GM12878 (cell line): ENCODE measurements around the gene SHLD1. TPM values are rescaled to one million over a fixed set of nuclear protein-coding genes. Genes with fewer than 3 reads are reported as not detected.

Source experiments
- ATAC-seq: fragments of 200-7000 bp; cut with Tn5 transposase; 3 replicates; pipeline ENCODE4 v1.9.1; 2020; ENCODE audit warnings: mild to moderate bottlenecking, moderate library complexity
- BruUV-seq: library from RNA; stranded (reverse); fragments of 400-500 nt; replicated peaks from 2 replicates; lab custom pipeline; 2021; lab: Mats Ljungman, UMichigan
- CTCF ChIA-PET: fragments of 300-600 bp; sonication (Branson Sonifier 250); formaldehyde crosslinking; extraction: SDS; loops from one replicate; lab custom pipeline; 2021; ENCODE audit warnings: inconsistent platforms; lab: Yijun Ruan, JAX
- POLR2A ChIA-PET: fragments of 350-600 bp; formaldehyde crosslinking; extraction: SDS; loops from one replicate; lab custom pipeline; 2021; ENCODE audit warnings: inconsistent platforms; lab: Charles Lee
- RAD21 ChIA-PET: fragments of 300-600 bp; sonication (Branson Sonifier 250); formaldehyde crosslinking; loops from one replicate; lab custom pipeline; 2023; ENCODE audit warnings: antibody characterized with exemption; ENCODE audit not compliant: unreplicated experiment; lab: Charles Lee
- SMC1A ChIA-PET: fragments of 300-600 bp; sonication (Branson Sonifier 250); formaldehyde crosslinking; loops from one replicate; lab custom pipeline; 2023; ENCODE audit not compliant: unreplicated experiment, uncharacterized antibody; lab: Charles Lee
- DNase-seq: peaks from one replicate; pipeline ENCODE4 v3.0.0-alpha.2; 2011; ENCODE audit warnings: low read depth, low spot score
- FAIRE-seq: peaks from 3 replicates; lab custom pipeline; 2011; peaks lifted over from hg19 to GRCh38; lab: Jason Lieb, UNC
- H2AFZ ChIP-seq: 2 replicates; pipeline ENCODE4 v1.6.0; 2011; ENCODE audit warnings: low read depth, low read length, control low read depth; ENCODE audit not compliant: control insufficient read depth
- H3K27ac ChIP-seq: 2 replicates; pipeline ENCODE4 v1.5.1; 2011; ENCODE audit warnings: control low read depth; ENCODE audit not compliant: control insufficient read depth, insufficient read depth
- H3K27me3 ChIP-seq, 2 experiments: replicated peaks in 1 of 2; 2 replicates each; pipeline versions ENCODE4 v1.6.0 to v1.6.1; 2011; ENCODE audit warnings: low read length in 1 of 2; ENCODE audit not compliant: control insufficient read depth in 2 of 2, insufficient read depth in 2 of 2
- H3K36me3 ChIP-seq, 2 experiments: 2 replicates each; pipeline ENCODE4 v1.5.1; 2011; ENCODE audit warnings: low read length in 1 of 2; ENCODE audit not compliant: control insufficient read depth in 2 of 2, insufficient read depth in 2 of 2
- H3K4me1 ChIP-seq: 2 replicates; pipeline ENCODE4 v1.6.1; 2011; ENCODE audit warnings: mild to moderate bottlenecking, low read length, moderate library complexity, mixed read lengths; ENCODE audit not compliant: control insufficient read depth, insufficient read depth
- H3K4me2 ChIP-seq: 2 replicates; pipeline ENCODE4 v1.6.0; 2011; ENCODE audit warnings: control low read depth; ENCODE audit not compliant: control insufficient read depth, insufficient read depth
- H3K4me3 ChIP-seq: fragments of 200-600 bp; sonication (generic); 2 replicates; pipeline ENCODE4 v1.5.1; 2016
- H3K79me2 ChIP-seq: 2 replicates; pipeline ENCODE4 v1.6.0; 2011; ENCODE audit warnings: low read length; ENCODE audit not compliant: control insufficient read depth, insufficient read depth
- H3K9ac ChIP-seq: 2 replicates; pipeline ENCODE4 v1.8.0; 2011; ENCODE audit warnings: low read length, control low read depth, mixed read lengths; ENCODE audit not compliant: control insufficient read depth, insufficient read depth
- H3K9me3 ChIP-seq: replicated peaks from 3 replicates; pipeline ENCODE4 v1.5.1; 2011; ENCODE audit warnings: mild to moderate bottlenecking, low read length; ENCODE audit not compliant: control insufficient read depth, insufficient read depth
- H4K20me1 ChIP-seq: 2 replicates; pipeline ENCODE4 v1.6.0; 2011; ENCODE audit not compliant: control insufficient read depth, insufficient read depth
- CEBPB ChIP-seq, 2 experiments: fragments of 150-350 bp in 1 of 2; IDR thresholded peaks; 2 replicates each; pipeline ENCODE4 v1.6.1; 2012 to 2014; ENCODE audit warnings: low read depth in 2 of 2, low read length in 2 of 2, borderline replicate concordance in 1 of 2, inconsistent platforms in 1 of 2
- GABPA ChIP-seq: IDR thresholded peaks from 2 replicates; pipeline ENCODE4 v1.6.1; 2014; ENCODE audit warnings: antibody characterized with exemption, low read depth, mild to moderate bottlenecking, inconsistent platforms
- GATAD2B ChIP-seq: fragments of 450-650 bp; conservative IDR thresholded peaks from 2 replicates; pipeline ENCODE4 v1.6.1; 2017; ENCODE audit warnings: low read depth, mild to moderate bottlenecking, moderate library complexity
- IKZF2 ChIP-seq, 2 experiments: fragments of 450-650 bp; IDR thresholded peaks; 2 replicates each; pipeline ENCODE4 v1.6.1; 2017; ENCODE audit warnings: mild to moderate bottlenecking in 2 of 2, moderate library complexity in 2 of 2
- IRF4 ChIP-seq: IDR thresholded peaks from 2 replicates; pipeline ENCODE4 v1.6.1; 2011; ENCODE audit warnings: low read depth, low read length
- KDM1A ChIP-seq: fragments of 200-600 bp; sonication (generic); IDR thresholded peaks from 2 replicates; pipeline ENCODE4 v1.6.1; 2016; ENCODE audit warnings: borderline replicate concordance
- NBN ChIP-seq: fragments of 450-650 bp; IDR thresholded peaks from 2 replicates; pipeline ENCODE4 v1.6.1; 2016
- NFXL1 ChIP-seq: fragments of 450-650 bp; IDR thresholded peaks from 2 replicates; pipeline ENCODE4 v1.6.1; 2017; ENCODE audit warnings: antibody characterized with exemption, mild to moderate bottlenecking, borderline replicate concordance
- POLR2AphosphoS2 ChIP-seq: IDR thresholded peaks from 2 replicates; pipeline ENCODE4 v1.6.1; 2011; ENCODE audit warnings: low read depth, mild to moderate bottlenecking, low read length, improper control_type of control experiment, moderate library complexity
- RFX5 ChIP-seq: IDR thresholded peaks from 2 replicates; pipeline ENCODE4 v1.6.1; 2011; ENCODE audit warnings: low read depth, low read length, improper control_type of control experiment
- SMAD5 ChIP-seq: IDR thresholded peaks from 2 replicates; pipeline ENCODE4 v1.6.1; 2016; ENCODE audit warnings: antibody characterized with exemption, low read depth
- STAT3 ChIP-seq: IDR thresholded peaks from 2 replicates; pipeline ENCODE4 v1.6.1; 2011; ENCODE audit warnings: low read depth, low read length, improper control_type of control experiment
- YBX1 ChIP-seq: fragments of 450-650 bp; IDR thresholded peaks from 2 replicates; pipeline ENCODE4 v1.6.1; 2016; ENCODE audit warnings: antibody characterized with exemption
- WGBS: methylation state at CpG from one replicate; pipeline ENCODE4 v1.1.6; 2016; ENCODE audit warnings: low lambda C conversion rate; ENCODE audit not compliant: insufficient replicate concordance, insufficient coverage; ENCODE audit errors: missing lambda C conversion rate; 5-methylcytosine and 5-hydroxymethylcytosine counted together
- in situ Hi-C: fragments of 300-500 bp; cut with MboI; formaldehyde crosslinking; loops from 9 replicates; pipeline ENCODE4 v1.14.3; 2018; ENCODE audit warnings: mixed read lengths
- intact Hi-C: fragments of 100-400 bp; cut with micrococcal nuclease; formaldehyde crosslinking; loops from one replicate; pipeline ENCODE4 v1.14.2; 2022; ENCODE audit not compliant: unreplicated experiment
- polyA plus RNA-seq, 11 experiments: library from polyadenylated mRNA; depleted of rRNA in 4 of 11; unstranded in 6 of 11; stranded (reverse) in 5 of 11; fragments of >200 nt; fragmentation: Nextera tagmentation in 4 of 11; fragmentation: Illumina TruSeq in 1 of 11; extraction: Ambion mirVana in 4 of 11; extraction: Trizol in 1 of 11; gene quantifications; 1 replicate in 1 of 11; 2 replicates in 10 of 11; pipeline versions ENCODE4 v1.2.1 to v1.2.3, GENCODE V29; 2011 to 2016; ENCODE audit warnings: inconsistent platforms in 2 of 11, missing spikeins in 2 of 11, low read depth in 1 of 11
- total RNA-seq, 4 experiments: library from RNA; depleted of rRNA in 3 of 4; stranded (reverse); fragments of >200 nt in 3 of 4; fragmentation: Illumina TruSeq in 1 of 4; extraction: Trizol in 1 of 4; gene quantifications; 2 replicates each; pipeline versions ENCODE4 v1.2.1 to v1.2.3, GENCODE V29; 2013 to 2021
- TF ChIP-seq, protein P1 (sequence below): fragments of 450-650 bp; IDR thresholded peaks from 2 replicates; pipeline ENCODE4 v1.6.1; 2016; ENCODE audit warnings: mild to moderate bottlenecking
- TF ChIP-seq, protein P2 (sequence below): IDR thresholded peaks from 2 replicates; pipeline ENCODE4 v1.6.1; 2012; ENCODE audit warnings: low read depth, low read length, improper control_type of control experiment

Gene SHLD1
- total and polyA plus RNA-seq, 10 of the 15 experiments (the other 5 are each of a cell fraction or from before 2014, with no cell fraction given), result 10.8 to 70.9 (median 25.4) TPM

DNA sequence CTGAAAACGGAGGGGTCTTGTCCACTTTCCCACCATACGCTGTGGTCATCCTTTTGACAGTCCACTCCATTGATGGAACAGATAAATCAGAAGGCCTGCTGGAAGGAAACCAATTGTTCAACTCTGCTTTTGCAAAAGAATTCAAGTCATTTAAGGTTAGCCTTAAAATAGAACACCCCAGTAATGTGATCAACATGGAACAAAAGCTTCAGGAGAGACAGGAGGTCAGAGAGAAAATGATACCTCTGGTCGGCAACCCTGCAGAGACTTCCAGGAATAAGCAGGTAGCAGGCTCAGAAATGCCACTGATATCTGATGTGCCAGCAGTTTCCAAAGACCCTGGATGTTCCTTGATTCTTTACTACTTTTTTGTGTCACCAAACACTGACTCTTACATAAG, 39.6 kb upstream of the SHLD1 start:
- no peak for ATAC-seq
- H3K4me3 ChIP-seq, result no peak overlapping the region

More for the DNA sequence above, 39.6 kb upstream of the SHLD1 start:
- RAD21 ChIA-PET, result no interaction called here
- Histone ChIP-seq H3K27me3 (no peaks in the 10 kb centered on the region; a peak in 1 of 4 replicates), H3K9me3 (peaks cover 1% of the 10 kb centered on the region; the same call in 2 of the 3 replicates), H3K36me3 (no peaks in the 10 kb centered on the region), H3K79me2 (no peaks in the 10 kb centered on the region), H3K27ac (no peak overlapping the region), H3K4me1 (no peaks in the 10 kb centered on the region), H3K9ac (no peak overlapping the region), H3K4me2 (no peak overlapping the region), H4K20me1 (no peaks in the 10 kb centered on the region)
- in situ Hi-C loops (no loop called here), intact Hi-C loops (no loop called here)
- FAIRE-seq (no peak), DNase-seq (no peak)
- BruUV-seq, result no TSS peak
- WGBS, result 47% methylated on average over 3 of the region's 3 CpGs
- SMC1A ChIA-PET, result interaction anchor here (0.9 to 1.3 kb wide), 2 partner anchors 56 to 153 kb away, joined by 3 to 4 read pairs; no protein-coding TSS in a partner anchor
- POLR2A ChIA-PET, result no interaction called here
- TF ChIP-seq RFX5, result no peak
- no peak for TF ChIP-seq IRF4
- TF ChIP-seq GATAD2B, result no peak
- no peak for TF ChIP-seq SMAD5
- TF ChIP-seq, protein P1, sequence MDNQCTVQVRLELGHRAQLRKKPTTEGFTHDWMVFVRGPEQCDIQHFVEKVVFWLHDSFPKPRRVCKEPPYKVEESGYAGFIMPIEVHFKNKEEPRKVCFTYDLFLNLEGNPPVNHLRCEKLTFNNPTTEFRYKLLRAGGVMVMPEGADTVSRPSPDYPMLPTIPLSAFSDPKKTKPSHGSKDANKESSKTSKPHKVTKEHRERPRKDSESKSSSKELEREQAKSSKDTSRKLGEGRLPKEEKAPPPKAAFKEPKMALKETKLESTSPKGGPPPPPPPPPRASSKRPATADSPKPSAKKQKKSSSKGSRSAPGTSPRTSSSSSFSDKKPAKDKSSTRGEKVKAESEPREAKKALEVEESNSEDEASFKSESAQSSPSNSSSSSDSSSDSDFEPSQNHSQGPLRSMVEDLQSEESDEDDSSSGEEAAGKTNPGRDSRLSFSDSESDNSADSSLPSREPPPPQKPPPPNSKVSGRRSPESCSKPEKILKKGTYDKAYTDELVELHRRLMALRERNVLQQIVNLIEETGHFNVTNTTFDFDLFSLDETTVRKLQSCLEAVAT, result no peak
- TF ChIP-seq, protein P2, sequence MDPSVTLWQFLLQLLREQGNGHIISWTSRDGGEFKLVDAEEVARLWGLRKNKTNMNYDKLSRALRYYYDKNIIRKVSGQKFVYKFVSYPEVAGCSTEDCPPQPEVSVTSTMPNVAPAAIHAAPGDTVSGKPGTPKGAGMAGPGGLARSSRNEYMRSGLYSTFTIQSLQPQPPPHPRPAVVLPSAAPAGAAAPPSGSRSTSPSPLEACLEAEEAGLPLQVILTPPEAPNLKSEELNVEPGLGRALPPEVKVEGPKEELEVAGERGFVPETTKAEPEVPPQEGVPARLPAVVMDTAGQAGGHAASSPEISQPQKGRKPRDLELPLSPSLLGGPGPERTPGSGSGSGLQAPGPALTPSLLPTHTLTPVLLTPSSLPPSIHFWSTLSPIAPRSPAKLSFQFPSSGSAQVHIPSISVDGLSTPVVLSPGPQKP, result no peak
- TF ChIP-seq POLR2AphosphoS2, result no peak
- no peak for TF ChIP-seq GABPA
- TF ChIP-seq YBX1, result no peak
- no peak for TF ChIP-seq STAT3
- TF ChIP-seq KDM1A, result no peak
- TF ChIP-seq NFXL1, result no peak
- no peak for TF ChIP-seq CEBPB (IDR thresholded peaks at IDR 0.05; ENCODE audit: borderline replicate concordance in 1 of 2, low read depth in 2 of 2, low read length in 2 of 2)
- no peak for TF ChIP-seq IKZF2 (IDR thresholded peaks at IDR 0.05)
- no peak for TF ChIP-seq NBN
- TF ChIP-seq, all 136 proteins: peak for 0
- CTCF ChIA-PET, result interaction anchor here (1.1 kb wide), 1 partner anchor 77 kb away, joined by 3 read pairs; no protein-coding TSS in a partner anchor
- no peak overlapping the region for H2AFZ ChIP-seq
